Epithelial cell of proximal tubule (primary cell): ENCODE results near the gene EML5. TPM values are rescaled to one million over a fixed set of nuclear protein-coding genes. Genes with fewer than 3 reads are reported as not detected.

ENCODE experiments used
- DNase-seq: peaks from one replicate; pipeline ENCODE4 v3.0.0-alpha.2; 2011; ENCODE audit warnings: low read depth
- H3K4me3 ChIP-seq: 2 replicates; pipeline ENCODE4 v1.5.1; 2011; ENCODE audit warnings: low read depth, mild to moderate bottlenecking, low read length
- CTCF ChIP-seq: conservative IDR thresholded peaks from 2 replicates; pipeline ENCODE4 v1.5.1; 2012; ENCODE audit warnings: low read depth, mild to moderate bottlenecking, low read length
- total RNA-seq: library from RNA; depleted of rRNA; stranded (reverse); fragments of >200 nt; gene quantifications from 2 replicates; pipeline ENCODE4 v1.2.3, GENCODE V29; 2015

The EML5 gene
- total RNA-seq, 1 donor from 2014 or later, result 0.40 TPM

- DNase-seq, result no peak
- no peak for TF ChIP-seq CTCF
- H3K4me3 ChIP-seq, result no peak overlapping the region
Observed at GRCh38 chr14:88746052-88746451, 46.7 kb downstream of the EML5 start.

GRCh38 chr14:88737245-88737644 is 55.5 kb downstream of the EML5 start:
- TF ChIP-seq CTCF, result no peak
- H3K4me3 ChIP-seq, result no peak overlapping the region
- DNase-seq, result no peak

GRCh38 chr14:88733121-88733520 is 59.6 kb downstream of the EML5 start:
- H3K4me3 ChIP-seq, result no peak overlapping the region
- TF ChIP-seq CTCF, result no peak
- DNase-seq, result no peak

- peak; percentile 43 for TF ChIP-seq CTCF
- no peak overlapping the region for H3K4me3 ChIP-seq
- no peak for DNase-seq
Observed at GRCh38 chr14:88729159-88729558, 63.6 kb downstream of the EML5 start.

- no peak overlapping the region for H3K4me3 ChIP-seq
- DNase-seq, result no peak
- no peak for TF ChIP-seq CTCF
Observed at GRCh38 chr14:88727057-88727456, 65.7 kb downstream of the EML5 start.

- H3K4me3 ChIP-seq, result no peak overlapping the region
- DNase-seq, result no peak
- no peak for TF ChIP-seq CTCF
Observed at GRCh38 chr14:88710709-88711108, 82.0 kb downstream of the EML5 start.

- DNase-seq, result no peak
- TF ChIP-seq CTCF, result no peak
Observed at GRCh38 chr14:88707088-88707487, 85.7 kb downstream of the EML5 start.

More at GRCh38 chr14:88707088-88707487, 85.7 kb downstream of the EML5 start:
- no peak overlapping the region for H3K4me3 ChIP-seq
